ENCODE measurements around the gene SOX14. TPM values are rescaled to one million over a fixed set of nuclear protein-coding genes. Genes with fewer than 3 reads are reported as not detected.

Gene SOX14
- polyA plus RNA-seq, 1 of the 3 experiments (the other 2 are of a cell fraction) = not detected

GRCh38 chr3:137743608-137744007 lies 20.5 kb upstream of the SOX14 start:
- CTCF ChIA-PET = no interaction called here
- Histone ChIP-seq H3K79me2 (ENCODE audit: insufficient read depth) (no peaks in the 10 kb centered on the region), H3K9me3 (no peaks in the 10 kb centered on the region), H3K36me3 (replicated peaks in 1 of 2; ENCODE audit: control insufficient read depth in 1 of 2, insufficient read depth in 2 of 2, low read length in 1 of 2) (no peaks in the 10 kb centered on the region), H3K27me3 (ENCODE audit: insufficient read depth) (no peaks in the 10 kb centered on the region), H4K20me1 (ENCODE audit: insufficient read depth) (no peaks in the 10 kb centered on the region), H3K9ac (no peak overlapping the region), H3K4me2 (no peak overlapping the region), H3K4me3 (ENCODE audit: low read depth in 2 of 2, low read length in 1 of 2) (no peak overlapping the region), H2AFZ (ENCODE audit: low read depth) (no peak overlapping the region), H3K27ac (ENCODE audit: low read depth in 2 of 2, low read length in 1 of 2) (no peak overlapping the region), H3K9me2 (no peaks in the 10 kb centered on the region), H3F3A (replicated peaks; ENCODE audit: insufficient read depth) (no peaks in the 10 kb centered on the region), H3K4me1 (ENCODE audit: control insufficient read depth in 1 of 2, insufficient read depth in 2 of 2, low read depth in 1 of 2, low read length in 1 of 2) (no peaks in the 10 kb centered on the region)
- TF ChIP-seq CTCF (IDR thresholded peaks at IDR 0.05) (no peak), ELF1 (IDR thresholded peaks at IDR 0.05) (no peak), MAX (IDR thresholded peaks at IDR 0.05; ENCODE audit: low read depth) (no peak), GATA2 (CRISPR knock-in tag; IDR thresholded peaks at IDR 0.05) (no peak), FOXM1 (IDR thresholded peaks at IDR 0.05; ENCODE audit: low read depth) (no peak), IRF3 (IDR thresholded peaks at IDR 0.05; ENCODE audit: low read depth, low read length) (no peak), JUND (IDR thresholded peaks at IDR 0.05) (no peak), RXRA (IDR thresholded peaks at IDR 0.05; ENCODE audit: borderline replicate concordance, low read depth) (no peak), USF2 (IDR thresholded peaks at IDR 0.05; ENCODE audit: borderline replicate concordance, low read depth, low read length) (no peak), PBX3 (IDR thresholded peaks at IDR 0.05) (no peak)
- POLR2A ChIA-PET = no interaction called here
- no peak for DNase-seq
- 32% methylated on average over 2 of the region's 2 CpGs for WGBS (ENCODE audit: low lambda C conversion rate)

GRCh38 chr3:137746808-137747207 lies 17.3 kb upstream of the SOX14 start:
- no peak for DNase-seq
- no peaks in the 10 kb centered on the region for H3K9me2 ChIP-seq
- H3K9me3 ChIP-seq = no peaks in the 10 kb centered on the region
- POLR2A ChIA-PET = no interaction called here
- H3K27ac ChIP-seq (ENCODE audit: low read depth in 2 of 2, low read length in 1 of 2) = no peak overlapping the region
- CTCF ChIA-PET = interaction anchor here (1.2 kb wide), 1 partner anchor 54 kb away, joined by 3 read pairs; no protein-coding TSS in a partner anchor
- no peak overlapping the region for H2AFZ ChIP-seq (ENCODE audit: low read depth)
- no peaks in the 10 kb centered on the region for H4K20me1 ChIP-seq (ENCODE audit: insufficient read depth)
- no peak for TF ChIP-seq SIN3A (IDR thresholded peaks at IDR 0.05; ENCODE audit: borderline replicate concordance, low read depth, low read length)
- TF ChIP-seq ELF1 (IDR thresholded peaks at IDR 0.05) = no peak
- TF ChIP-seq YY1 (IDR thresholded peaks at IDR 0.05; ENCODE audit: low read depth) = no peak
- no peak for TF ChIP-seq TEAD4 (IDR thresholded peaks at IDR 0.05; ENCODE audit: borderline replicate concordance, insufficient read depth)
- no peak for TF ChIP-seq RCOR1 (IDR thresholded peaks at IDR 0.05; ENCODE audit: low read length)
- TF ChIP-seq CHD2 (IDR thresholded peaks at IDR 0.05; ENCODE audit: low read length, partially characterized antibody) = no peak
- TF ChIP-seq FOXJ3 (CRISPR knock-in tag; IDR thresholded peaks at IDR 0.05) = no peak
- TF ChIP-seq USF2 (IDR thresholded peaks at IDR 0.05; ENCODE audit: borderline replicate concordance, low read depth, low read length) = no peak
- TF ChIP-seq PBX3 (IDR thresholded peaks at IDR 0.05) = no peak
- no peak for TF ChIP-seq EZH2phosphoT487 (IDR thresholded peaks at IDR 0.05; ENCODE audit: borderline replicate concordance, low read depth)
- no peak for TF ChIP-seq IRF3 (IDR thresholded peaks at IDR 0.05; ENCODE audit: low read depth, low read length)
- H3K27me3 ChIP-seq (ENCODE audit: insufficient read depth) = no peaks in the 10 kb centered on the region
- H3K4me1 ChIP-seq (ENCODE audit: control insufficient read depth in 1 of 2, insufficient read depth in 2 of 2, low read depth in 1 of 2, low read length in 1 of 2) = no peaks in the 10 kb centered on the region
- H3F3A ChIP-seq (replicated peaks; ENCODE audit: insufficient read depth) = no peaks in the 10 kb centered on the region
- no peaks in the 10 kb centered on the region for H3K79me2 ChIP-seq (ENCODE audit: insufficient read depth)
- no peak overlapping the region for H3K9ac ChIP-seq
- H3K36me3 ChIP-seq (replicated peaks in 1 of 2; ENCODE audit: control insufficient read depth in 1 of 2, insufficient read depth in 2 of 2, low read length in 1 of 2) = no peaks in the 10 kb centered on the region
- no peak overlapping the region for H3K4me3 ChIP-seq (ENCODE audit: low read depth in 2 of 2, low read length in 1 of 2)
- no peak overlapping the region for H3K4me2 ChIP-seq
- 14% methylated on average over 3 of the region's 3 CpGs for WGBS (ENCODE audit: low lambda C conversion rate)

Measured in SK-N-SH (cell line).